Measurements from ENCODE around the gene NPFFR1.

Gene NPFFR1

GRCh38 chr10:70321233-70321632 lies 37.4 kb upstream of the NPFFR1 start:
- TF ChIP-seq CTCF (IDR thresholded peaks at IDR 0.05; ENCODE audit: low read depth, low read length), result no peak

GRCh38 chr10:70320751-70321150 lies 36.9 kb upstream of the NPFFR1 start:
- no peak overlapping the region for H3K4me3 ChIP-seq (ENCODE audit: low read depth, low read length)
- no peak for TF ChIP-seq CTCF (IDR thresholded peaks at IDR 0.05; ENCODE audit: low read depth, low read length)

More at GRCh38 chr10:70321233-70321632, 37.4 kb upstream of the NPFFR1 start:
- H3K4me3 ChIP-seq (ENCODE audit: low read depth, low read length), result no peak overlapping the region

GRCh38 chr10:70319824-70320223 lies 36.0 kb upstream of the NPFFR1 start:
- no peak overlapping the region for H3K4me3 ChIP-seq (ENCODE audit: low read depth, low read length)
- TF ChIP-seq CTCF (IDR thresholded peaks at IDR 0.05; ENCODE audit: low read depth, low read length), result no peak

- H3K4me3 ChIP-seq (ENCODE audit: low read depth, low read length), result no peak overlapping the region
- TF ChIP-seq CTCF (IDR thresholded peaks at IDR 0.05; ENCODE audit: low read depth, low read length), result no peak
Observed at GRCh38 chr10:70319183-70319582, 35.4 kb upstream of the NPFFR1 start.

GRCh38 chr10:70317943-70318318 lies 34.1 kb upstream of the NPFFR1 start:
- H3K4me3 ChIP-seq (ENCODE audit: low read depth, low read length), result no peak overlapping the region
- no peak for TF ChIP-seq CTCF (IDR thresholded peaks at IDR 0.05; ENCODE audit: low read depth, low read length)

- TF ChIP-seq CTCF (IDR thresholded peaks at IDR 0.05; ENCODE audit: low read depth, low read length), result no peak
Observed at GRCh38 chr10:70317272-70317942, 33.6 kb upstream of the NPFFR1 start.

GRCh38 chr10:70315815-70316214 lies 32.0 kb upstream of the NPFFR1 start:
- no peak for TF ChIP-seq CTCF (IDR thresholded peaks at IDR 0.05; ENCODE audit: low read depth, low read length)
- no peak overlapping the region for H3K4me3 ChIP-seq (ENCODE audit: low read depth, low read length)

More at GRCh38 chr10:70317272-70317942, 33.6 kb upstream of the NPFFR1 start:
- no peak overlapping the region for H3K4me3 ChIP-seq (ENCODE audit: low read depth, low read length)
